Ascending aorta (tissue), 2 donors: Measurements from ENCODE around the gene PELI1. TPM values are rescaled to one million over a fixed set of nuclear protein-coding genes. Genes with fewer than 3 reads are reported as not detected.

Experiments
- DNase-seq, 2 donors: peaks; one replicate each; pipeline ENCODE4 v3.0.0-alpha.2; 2019; ENCODE audit warnings: low spot score in 2 of 2
- H3K27ac ChIP-seq, 2 donors: fragments of 200-600 bp; sonication (generic); one replicate each; pipeline ENCODE4 v1.5.1; 2016 to 2017; ENCODE audit warnings: mild to moderate bottlenecking in 1 of 2
- H3K27me3 ChIP-seq: fragments of 200-600 bp; sonication (generic); one replicate; pipeline ENCODE4 v1.5.1; 2017
- H3K36me3 ChIP-seq, 2 donors: fragments of 200-600 bp; sonication (generic); one replicate each; pipeline ENCODE4 v1.5.1; 2016
- H3K4me1 ChIP-seq, 2 donors: fragments of 200-600 bp; sonication (generic); one replicate each; pipeline ENCODE4 v1.5.1; 2016 to 2017; ENCODE audit warnings: mild to moderate bottlenecking in 1 of 2
- H3K4me3 ChIP-seq, 2 donors: fragments of 200-600 bp; sonication (generic); one replicate each; pipeline ENCODE4 v1.5.1; 2016 to 2017; ENCODE audit warnings: mild to moderate bottlenecking in 1 of 2
- H3K9me3 ChIP-seq, 2 donors: fragments of 200-600 bp; sonication (generic); one replicate each; pipeline ENCODE4 v1.5.1; 2016
- CTCF ChIP-seq, 3 experiments: fragments of 200-600 bp in 2 of 3; fragments of 450-650 bp in 1 of 3; sonication (generic) in 2 of 3; IDR thresholded peaks; one replicate each; pipeline ENCODE4 v1.5.1; 2016 to 2019; ENCODE audit warnings: antibody characterized with exemption in 3 of 3, mild to moderate bottlenecking in 1 of 3, moderate library complexity in 1 of 3
- intact Hi-C: fragments of 100-400 bp; cut with DNase I; formaldehyde crosslinking; loops from one replicate; pipeline ENCODE4 v1.15.1; 2023
- total RNA-seq: library from RNA; depleted of rRNA; stranded (reverse); fragments of >200 nt; gene quantifications from one replicate; pipeline ENCODE4 v1.1.0, GENCODE V29; 2016

Gene PELI1
- total RNA-seq, 1 donor from 2014 or later: 140 TPM

GRCh38 chr2:64145714-64146113 lies 1.5 kb upstream of the PELI1 start:
- intact Hi-C loops: loop anchor here (2.0 to 10.0 kb wide), 3 partner anchors 127 to 557 kb away; partner anchors contain the start of genes LGALSL, MDH1, VPS54 and WDPCP
- no peak overlapping the region for H3K4me3 ChIP-seq

GRCh38 chr2:64145119-64145518 lies 899 bp upstream of the PELI1 start:
- no peak overlapping the region for H3K27ac ChIP-seq
- TF ChIP-seq CTCF (IDR thresholded peaks at IDR 0.05): no peak

More at GRCh38 chr2:64145714-64146113, 1.5 kb upstream of the PELI1 start:
- Histone ChIP-seq H3K4me1 (peaks cover 0 to 4% of the 10 kb centered on the region in 2 donors), H3K36me3 (no peaks in the 10 kb centered on the region), H3K27me3 (no peaks in the 10 kb centered on the region), H3K9me3 (no peaks in the 10 kb centered on the region), H3K27ac (no peak overlapping the region)
- TF ChIP-seq CTCF (IDR thresholded peaks at IDR 0.05): no peak
- DNase-seq: no peak

GRCh38 chr2:64143169-64144056 lies 807 bp downstream of the PELI1 start:
- Histone ChIP-seq H3K36me3 (no peaks in the 10 kb centered on the region), H3K9me3 (no peaks in the 10 kb centered on the region), H3K27ac (peak overlapping the region; percentile 97 to 99), H3K27me3 (no peaks in the 10 kb centered on the region), H3K4me3 (peak overlapping the region; percentile 94 to 98), H3K4me1 (peaks cover 0 to 11% of the 10 kb centered on the region in 2 donors)
- DNase-seq: no peak
- no peak for TF ChIP-seq CTCF (IDR thresholded peaks at IDR 0.05)
- intact Hi-C loops: loop anchor here (2.0 to 10.0 kb wide), 7 partner anchors 59 to 555 kb away; partner anchors contain the start of genes AFTPH, LGALSL, MDH1 and VPS54

More at GRCh38 chr2:64145119-64145518, 899 bp upstream of the PELI1 start:
- no peak for DNase-seq
- intact Hi-C loops: loop anchor here (2.0 to 10.0 kb wide), 3 partner anchors 126 to 556 kb away; partner anchors contain the start of genes LGALSL, MDH1, VPS54 and WDPCP
- H3K9me3 ChIP-seq: no peaks in the 10 kb centered on the region
- H3K36me3 ChIP-seq: no peaks in the 10 kb centered on the region
- peaks cover 0 to 6% of the 10 kb centered on the region in 2 donors for H3K4me1 ChIP-seq
- H3K4me3 ChIP-seq: no peak overlapping the region
- no peaks in the 10 kb centered on the region for H3K27me3 ChIP-seq

GRCh38 chr2:64142741-64143168 lies 1.5 kb downstream of the PELI1 start:
- no peak for DNase-seq
- Histone ChIP-seq H3K4me1 (peaks cover 0 to 15% of the 10 kb centered on the region in 2 donors), H3K27me3 (no peaks in the 10 kb centered on the region), H3K4me3 (peak overlapping the region; percentile 94 to 98), H3K36me3 (no peaks in the 10 kb centered on the region), H3K27ac (peak overlapping the region; percentile 97 to 99), H3K9me3 (no peaks in the 10 kb centered on the region)
- intact Hi-C loops: loop anchor here (2.0 to 10.0 kb wide), 5 partner anchors 60 to 382 kb away; partner anchors contain the start of genes AFTPH and LGALSL
- no peak for TF ChIP-seq CTCF (IDR thresholded peaks at IDR 0.05)

- DNase-seq: no peak
- H3K9me3 ChIP-seq: no peaks in the 10 kb centered on the region
- peak overlapping the region; percentile 94 to 98 for H3K4me3 ChIP-seq
- H3K27ac ChIP-seq: peak overlapping the region; percentile 47 to 99
- H3K4me1 ChIP-seq: peaks cover 0 to 19% of the 10 kb centered on the region in 2 donors
- H3K27me3 ChIP-seq: no peaks in the 10 kb centered on the region
- TF ChIP-seq CTCF (IDR thresholded peaks at IDR 0.05): no peak
- intact Hi-C loops: loop anchor here (2.0 to 10.0 kb wide), 5 partner anchors 60 to 383 kb away; partner anchors contain the start of genes AFTPH and LGALSL
- no peaks in the 10 kb centered on the region for H3K36me3 ChIP-seq
Measured at GRCh38 chr2:64141674-64142405, 2.4 kb downstream of the PELI1 start.
